NCI-H510A (cell line): Measurements from ENCODE around the gene UACA.
"Not testable (repeated sequence)": the region's sequence is repeated elsewhere in the genome, so short reads cannot be mapped to it uniquely, and the experiment has no call there.

ENCODE experiments used
- DNase-seq: peaks from one replicate; lab custom pipeline; 2025; lab: John Stamatoyannopoulos, UW

Gene UACA

DNA sequence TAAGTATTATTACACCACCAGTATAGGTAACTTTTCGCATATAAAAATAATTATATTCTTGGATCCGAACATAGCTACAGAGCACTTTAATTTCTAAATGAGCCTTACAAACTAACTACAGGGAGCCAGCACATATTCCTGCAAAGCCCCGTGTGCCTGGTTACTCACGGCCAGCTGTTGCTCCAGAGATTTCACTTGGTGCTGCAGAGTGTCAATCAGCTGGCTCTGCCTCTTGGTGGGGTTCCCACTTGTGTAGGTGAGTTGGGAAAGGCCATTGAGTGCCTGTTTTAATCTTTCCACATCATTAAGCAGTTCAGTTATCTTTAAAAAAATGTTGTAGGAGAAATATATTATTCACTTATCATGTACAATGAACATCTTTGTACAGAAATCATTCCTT, 98.9 kb downstream of the UACA start:
- no peak for DNase-seq

- not testable (repeated sequence) for DNase-seq
These were observed 100.3 kb downstream of the UACA start for GRCh38 chr15:70663069-70663468.

GRCh38 chr15:70659662-70660061, 103.7 kb downstream of the UACA start:
- DNase-seq, result no peak

DNA sequence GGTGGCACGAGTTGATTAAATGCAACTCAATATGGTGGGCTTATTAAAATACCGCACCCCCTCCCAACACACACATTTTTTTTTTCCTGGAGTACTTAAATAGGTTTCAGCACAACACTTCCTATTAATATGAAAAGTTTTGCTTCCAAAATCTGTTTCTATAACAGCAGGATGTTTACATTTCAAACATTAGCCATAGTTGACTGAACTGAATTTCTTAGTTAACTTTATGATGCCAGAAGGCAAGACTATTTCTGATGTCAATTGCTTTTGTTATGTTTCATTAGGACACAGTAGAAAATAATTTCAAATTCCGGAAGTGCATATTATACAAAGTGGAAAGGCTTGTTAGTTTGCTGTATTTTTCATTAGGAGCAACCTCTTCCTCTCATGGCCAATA, 104.7 kb downstream of the UACA start:
- no peak for DNase-seq

GRCh38 chr15:70653426-70653825, 109.9 kb downstream of the UACA start:
- DNase-seq, result no peak

- no peak for DNase-seq
These were observed 111.0 kb downstream of the UACA start for GRCh38 chr15:70652341-70652740.

- no peak for DNase-seq
These were observed 112.0 kb downstream of the UACA start for GRCh38 chr15:70651303-70651845.

GRCh38 chr15:70650567-70651302, 112.6 kb downstream of the UACA start:
- DNase-seq, result no peak

- no peak for DNase-seq
These were observed 116.0 kb downstream of the UACA start for GRCh38 chr15:70647396-70647795.

- no peak for DNase-seq
These were observed 117.2 kb downstream of the UACA start for GRCh38 chr15:70646169-70646568.

DNA sequence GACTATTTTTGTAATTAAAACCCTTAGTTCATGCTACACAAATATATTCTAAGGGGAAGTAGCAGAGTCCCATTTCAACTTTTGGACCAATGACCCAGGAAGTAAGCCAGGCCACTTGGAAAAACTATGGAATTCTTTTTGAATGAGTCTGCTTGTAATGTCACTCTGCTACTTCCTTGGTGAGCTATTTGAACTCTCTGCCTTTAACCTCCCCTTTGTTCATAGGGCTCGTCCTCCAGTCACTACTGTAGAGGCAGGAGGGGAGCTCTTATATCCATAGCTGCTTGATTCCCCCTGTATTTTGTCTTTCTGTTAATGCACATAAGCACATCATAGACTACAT, 119.6 kb downstream of the UACA start:
- DNase-seq, result no peak

DNA sequence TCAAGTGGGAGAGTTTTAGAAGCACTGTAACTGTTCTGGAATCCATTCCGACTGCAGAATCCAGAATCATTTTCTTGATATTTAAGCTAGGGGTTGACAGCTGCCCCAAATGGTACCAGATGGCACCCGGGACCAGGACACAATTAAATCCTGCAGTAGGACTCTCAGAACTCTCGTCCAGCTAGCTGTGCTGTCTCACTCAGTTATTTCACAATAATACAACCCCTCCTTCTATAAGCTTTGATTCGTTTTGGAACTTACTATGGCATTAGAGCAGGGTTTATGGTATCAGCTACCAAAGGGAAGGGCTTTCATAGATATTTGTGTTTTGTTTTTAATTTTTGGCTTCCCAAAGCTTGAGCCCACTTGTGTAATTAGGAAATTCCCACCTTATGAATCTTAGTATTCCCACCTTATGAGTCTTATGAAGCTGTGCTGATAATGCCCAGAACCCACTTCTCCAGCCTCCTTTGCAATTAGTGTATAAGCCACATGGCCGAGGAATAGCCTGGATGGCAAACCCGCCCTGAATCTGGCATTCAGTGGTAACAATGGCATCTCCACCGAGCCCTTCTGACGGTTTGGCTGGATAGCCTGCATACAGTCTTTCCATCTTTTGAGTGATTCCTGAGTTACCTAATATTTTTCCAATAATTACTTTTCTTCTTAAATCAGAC, 120.1 kb downstream of the UACA start:
- no peak for DNase-seq

DNA sequence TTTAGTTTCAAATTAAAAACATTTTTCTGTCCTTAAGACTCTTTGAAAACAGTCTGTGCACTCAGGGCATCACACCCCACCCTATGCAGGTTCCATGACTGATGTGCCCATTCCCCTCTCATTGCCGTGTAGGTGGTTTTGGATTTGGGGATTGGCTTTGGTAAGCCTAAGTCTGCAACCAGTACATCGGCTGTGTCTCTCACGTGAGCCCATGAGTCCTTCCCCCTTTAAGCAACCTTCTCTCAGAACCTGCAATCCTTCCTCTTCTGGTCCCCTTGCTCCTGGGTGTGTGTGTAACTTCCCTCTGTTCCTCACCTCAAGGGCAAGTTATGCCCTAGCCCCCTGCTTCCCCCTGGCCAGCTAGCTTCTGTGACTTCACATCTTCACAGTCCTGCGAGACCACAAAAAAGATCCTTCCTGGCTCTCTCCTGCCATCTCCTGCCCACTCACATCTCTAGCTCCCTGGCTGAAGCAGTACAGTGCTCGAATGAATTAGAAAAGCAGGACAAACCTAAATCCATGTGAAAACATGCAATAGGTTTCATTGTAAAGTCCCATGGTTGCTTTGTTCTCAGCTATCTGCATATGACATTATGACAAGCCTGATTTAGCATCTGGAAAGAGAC, 126.7 kb downstream of the UACA start:
- no peak for DNase-seq

DNA sequence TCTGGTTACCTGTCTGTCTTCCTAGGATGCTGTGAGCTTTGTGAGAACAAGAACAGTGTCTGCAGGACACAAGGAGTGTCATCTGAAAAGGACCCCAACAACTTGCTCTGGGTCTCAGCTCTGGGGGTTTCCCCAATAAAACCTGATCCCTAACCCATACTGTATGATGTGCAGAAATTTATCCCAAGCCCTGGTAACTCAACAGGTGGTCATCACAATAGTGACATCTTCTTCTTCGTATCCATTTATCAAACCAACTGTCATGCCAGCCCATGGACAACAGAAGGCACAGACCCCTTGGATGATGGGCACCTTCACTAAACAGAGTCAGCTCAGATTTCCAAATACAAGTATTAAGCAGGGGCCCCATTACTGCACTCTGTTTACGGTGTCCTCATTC, 127.5 kb downstream of the UACA start:
- no peak for DNase-seq

DNA sequence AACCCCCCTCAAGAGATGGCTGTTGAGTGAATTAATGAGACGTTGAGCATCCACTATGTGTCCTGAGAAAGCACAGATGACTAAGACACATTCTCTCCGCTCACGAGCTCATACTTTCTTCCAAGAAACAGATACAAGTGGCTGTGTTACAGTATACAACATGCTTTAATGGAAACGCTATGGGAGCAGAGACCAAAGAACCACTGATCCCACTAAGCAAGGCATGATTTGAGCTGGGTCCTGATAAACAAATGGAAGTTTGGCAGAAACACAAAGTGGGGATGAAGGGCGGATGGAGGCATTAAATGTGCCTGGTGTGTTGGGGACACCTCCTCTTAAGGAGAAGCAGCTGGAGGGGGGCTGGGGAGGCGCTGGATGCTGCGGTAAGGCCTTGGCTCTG, 129.4 kb downstream of the UACA start:
- DNase-seq, result no peak

- DNase-seq, result no peak
These were observed 130.1 kb downstream of the UACA start for GRCh38 chr15:70633103-70633831.

DNA sequence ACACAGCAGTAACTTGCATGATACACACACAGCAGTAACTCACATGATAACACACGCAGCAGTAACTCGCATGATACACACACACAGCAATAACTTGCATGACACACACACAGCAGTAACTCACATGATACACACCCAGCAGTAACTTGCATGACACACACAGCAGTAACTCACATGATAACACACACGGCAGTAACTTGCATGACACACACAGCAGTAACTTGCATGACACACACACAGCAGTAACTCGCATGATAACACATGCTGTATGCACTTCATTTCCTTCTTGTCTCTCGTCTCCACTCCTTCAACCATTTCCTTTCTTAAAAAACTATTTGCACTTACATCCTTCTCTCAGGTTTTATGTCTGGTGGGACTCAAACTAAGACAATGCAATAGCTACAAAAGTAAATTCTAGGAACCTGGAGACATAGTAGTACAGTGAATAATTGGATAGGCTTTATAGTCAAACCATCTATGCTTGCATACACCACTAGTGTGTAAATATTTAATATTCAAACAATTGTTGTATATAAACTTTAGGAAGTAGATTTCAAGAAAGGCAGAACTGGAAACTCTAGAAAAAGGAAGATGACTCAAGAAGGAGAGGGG, 130.8 kb downstream of the UACA start:
- no peak for DNase-seq

DNA sequence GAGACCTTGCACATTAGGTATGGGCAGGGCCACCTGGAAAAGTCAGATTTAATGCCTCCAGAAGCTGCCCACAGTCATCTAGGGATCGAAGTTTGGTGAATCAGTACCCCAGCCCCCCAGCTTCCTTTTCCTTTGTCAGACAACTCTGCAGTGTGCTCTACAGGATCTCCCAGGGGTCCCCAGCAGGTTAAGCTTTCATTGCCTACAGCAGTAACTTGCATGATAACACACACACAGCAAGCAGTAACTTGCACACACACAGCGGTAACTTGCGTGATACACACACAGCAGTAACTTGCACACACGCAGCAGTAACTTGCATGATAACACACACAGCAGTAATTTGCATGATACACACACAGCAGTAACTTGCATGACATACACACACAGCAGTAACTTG, 131.3 kb downstream of the UACA start:
- no peak for DNase-seq

DNA sequence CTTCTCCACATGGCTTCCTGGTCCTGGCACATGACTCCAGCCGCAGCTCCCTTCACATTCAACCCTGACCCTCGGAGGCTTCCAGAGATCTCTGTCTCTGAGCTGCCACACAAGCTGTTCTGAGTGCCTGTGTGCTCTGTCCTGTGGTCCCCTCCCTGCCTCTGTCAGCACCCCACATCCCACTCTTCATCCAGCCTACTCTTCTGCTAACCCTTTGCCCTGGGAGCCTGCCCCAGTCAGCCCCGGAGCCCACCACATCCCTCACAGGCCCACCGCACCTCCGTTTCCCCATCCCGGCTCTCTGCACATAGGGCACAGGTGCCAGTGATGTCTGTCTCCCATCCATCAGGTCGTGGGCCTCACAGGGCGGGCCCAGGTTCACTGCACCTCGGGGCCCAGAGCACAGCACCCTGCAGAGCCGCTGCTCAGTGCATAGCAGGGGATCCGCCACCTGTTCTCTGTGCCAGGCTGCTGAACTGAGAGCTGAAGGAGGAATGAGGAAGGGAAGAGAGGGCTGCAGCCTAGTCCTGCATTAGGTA, 133.6 kb downstream of the UACA start:
- no peak for DNase-seq

- no peak for DNase-seq
These were observed 134.8 kb downstream of the UACA start for GRCh38 chr15:70628549-70628896.

DNA sequence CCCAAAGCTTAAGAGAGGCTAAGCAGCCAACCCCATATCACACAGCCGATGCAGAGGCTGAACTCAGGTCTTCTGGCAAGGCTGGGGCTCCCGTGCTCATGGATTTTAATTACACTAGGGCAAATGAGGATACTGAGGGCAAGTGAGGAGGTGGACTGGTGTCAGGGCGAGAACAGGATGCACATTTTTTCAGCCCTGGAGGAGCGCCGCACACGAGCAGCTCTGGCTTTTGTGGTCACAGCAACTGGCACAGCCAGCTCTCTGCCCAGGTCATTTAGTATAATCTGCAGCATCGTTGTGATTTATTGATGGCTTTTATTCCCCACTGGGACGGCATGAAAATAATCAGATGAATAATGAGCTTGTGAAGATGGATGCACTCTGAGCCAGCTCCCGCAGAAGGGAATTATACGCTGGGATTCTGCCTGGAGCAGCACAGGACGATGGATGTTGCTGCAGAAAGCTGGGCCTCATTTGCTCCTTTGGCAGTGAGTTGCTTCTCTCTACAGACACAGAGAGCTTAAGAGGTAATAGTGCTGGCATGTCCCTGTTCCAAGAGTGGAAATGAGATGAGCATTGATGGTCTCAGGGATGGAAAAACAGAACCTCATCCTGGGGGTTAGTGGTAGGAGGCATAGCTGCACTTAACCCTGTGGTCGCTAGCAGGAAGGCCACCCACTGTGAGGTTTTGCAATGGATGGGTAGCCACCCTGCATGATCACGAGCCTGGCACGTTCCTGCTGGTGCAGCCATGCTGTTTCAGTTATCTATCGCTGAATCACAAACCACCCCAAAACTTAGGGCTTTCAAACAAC, 135.4 kb downstream of the UACA start:
- DNase-seq, result no peak
